CD4-positive, alpha-beta T cell (primary cell): Measurements from ENCODE around the gene AKNAD1. TPM values are rescaled to one million over a fixed set of nuclear protein-coding genes. Genes with fewer than 3 reads are reported as not detected.

Experiments
- ATAC-seq: fragments of 200-7000 bp; cut with Tn5 transposase; one replicate; pipeline ENCODE4 v1.10.0; 2022; ENCODE audit warnings: mild to moderate bottlenecking; ENCODE audit not compliant: poor library complexity
- CTCF ChIA-PET: fragments of 350-600 bp; sonication (Branson Sonifier 250); formaldehyde crosslinking; loops from one replicate; lab custom pipeline; 2021; ENCODE audit warnings: antibody characterized with exemption, inconsistent platforms; lab: Charles Lee
- POLR2A ChIA-PET: fragments of 350-600 bp; sonication (Branson Sonifier 250); formaldehyde crosslinking; loops from one replicate; lab custom pipeline; 2021; ENCODE audit warnings: antibody characterized with exemption, inconsistent platforms; lab: Charles Lee
- DNase-seq, 14 experiments: peaks; one replicate each; pipeline ENCODE4 v3.0.0-alpha.2; 2013 to 2020; ENCODE audit warnings: mixed read lengths in 2 of 14
- H3K27ac ChIP-seq, 2 donors: one replicate each; pipeline versions ENCODE4 v1.5.1 to v1.7.0; 2013; ENCODE audit warnings: low read length in 2 of 2, low read depth in 1 of 2, mild to moderate bottlenecking in 1 of 2
- H3K27me3 ChIP-seq, 2 experiments: 1 replicate in 1 of 2; 2 replicates in 1 of 2; pipeline versions ENCODE4 v1.6.1 to v1.7.0; 2013; ENCODE audit warnings: low read length in 2 of 2, control low read depth in 1 of 2, mild to moderate bottlenecking in 1 of 2, moderate library complexity in 1 of 2; ENCODE audit not compliant: insufficient read depth in 2 of 2, control insufficient read depth in 1 of 2
- H3K36me3 ChIP-seq: one replicate; pipeline ENCODE4 v1.6.1; 2013; ENCODE audit warnings: low read length, control low read depth; ENCODE audit not compliant: insufficient read depth
- H3K4me1 ChIP-seq: one replicate; pipeline ENCODE4 v1.6.1; 2013; ENCODE audit warnings: low read length, control low read depth; ENCODE audit not compliant: insufficient read depth
- H3K4me3 ChIP-seq: one replicate; pipeline ENCODE4 v1.5.1; 2013; ENCODE audit warnings: mild to moderate bottlenecking, low read length, moderate library complexity
- H3K9me3 ChIP-seq, 2 experiments: 1 replicate in 1 of 2; 2 replicates in 1 of 2; pipeline versions ENCODE4 v1.6.1 to v1.7.0; 2013; ENCODE audit warnings: low read length in 2 of 2, mild to moderate bottlenecking in 2 of 2, control low read depth in 1 of 2, moderate library complexity in 1 of 2; ENCODE audit not compliant: control insufficient read depth in 1 of 2, insufficient read depth in 1 of 2
- H3K27ac Mint-ChIP-seq: one replicate; pipeline ENCODE4 v1.8.0; 2020; ENCODE audit warnings: mixed read lengths
- H3K27me3 Mint-ChIP-seq: one replicate; pipeline ENCODE4 v1.8.0; 2021; ENCODE audit warnings: mixed read lengths
- H3K36me3 Mint-ChIP-seq: one replicate; pipeline ENCODE4 v1.8.0; 2021; ENCODE audit warnings: low read depth, mixed read lengths
- H3K4me1 Mint-ChIP-seq: one replicate; pipeline ENCODE4 v1.8.0; 2021; ENCODE audit warnings: low read depth, mixed read lengths
- H3K4me3 Mint-ChIP-seq: one replicate; pipeline ENCODE4 v1.8.0; 2020; ENCODE audit warnings: mild to moderate bottlenecking, mixed read lengths
- H3K9me3 Mint-ChIP-seq: one replicate; pipeline ENCODE4 v1.8.0; 2020; ENCODE audit warnings: mixed read lengths
- intact Hi-C, 2 experiments: fragments of 100-400 bp; cut with DNase I in 1 of 2; cut with micrococcal nuclease in 1 of 2; formaldehyde crosslinking; loops; one replicate each; pipeline versions ENCODE4 v1.15.1 to v1.9.0; 2023 to 2025; cut with DNase I, micrococcal nuclease
- total RNA-seq, 174 experiments: library from RNA in 2 of 174; stranded (reverse) in 2 of 174; gene quantifications; one replicate each; pipeline ENCODE4 v1.2.3 and lab custom pipeline; 2021 to 2026
- TF ChIP-seq, protein P1 (sequence below): fragments of 200-600 bp; IDR thresholded peaks from one replicate; pipeline ENCODE4 v1.8.0; 2022; ENCODE audit warnings: antibody characterized with exemption, mild to moderate bottlenecking

AKNAD1 gene
- total RNA-seq, 2 experiments from 2014 or later, result not detected

DNA sequence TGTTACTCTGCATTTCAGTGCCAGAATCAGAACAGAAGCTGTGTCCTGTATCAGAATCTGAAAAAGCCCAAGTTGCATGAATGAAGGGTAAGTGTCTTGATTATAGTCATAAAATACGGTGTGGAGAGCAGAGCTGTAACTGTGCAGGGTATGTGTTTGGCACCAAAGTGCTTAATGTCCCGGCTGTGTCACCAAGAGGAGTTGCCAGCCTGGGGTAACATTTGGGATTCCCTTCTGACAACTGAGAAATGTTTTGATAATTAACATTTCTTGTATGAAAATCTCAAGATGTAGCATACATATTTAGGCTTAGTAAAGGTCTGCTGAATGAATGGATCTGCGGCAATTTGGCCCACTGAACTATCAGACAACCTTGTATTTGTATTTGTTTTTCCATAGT is 33.3 kb downstream of the AKNAD1 start:
- Mint-ChIP-seq H3K4me3 (no peak overlapping the region), H3K9me3 (no peaks in the 10 kb centered on the region), H3K36me3 (no peaks in the 10 kb centered on the region), H3K4me1 (no peaks in the 10 kb centered on the region), H3K27me3 (no peaks in the 10 kb centered on the region), H3K27ac (no peak overlapping the region)
- intact Hi-C loops, result no loop called here
- DNase-seq, result no peak
- ChIA-PET CTCF (interaction anchor here (8.2 kb wide), 1 partner anchor 74 kb away, joined by 56 read pairs; no protein-coding TSS in a partner anchor), POLR2A (no interaction called here)
- Histone ChIP-seq H3K27ac (no peak overlapping the region), H3K4me3 (no peak overlapping the region), H3K36me3 (no peaks in the 10 kb centered on the region), H3K9me3 (no peaks in the 10 kb centered on the region), H3K4me1 (peaks cover 4% of the 10 kb centered on the region), H3K27me3 (no peaks in the 10 kb centered on the region)
- no peak for ATAC-seq
- TF ChIP-seq, protein P1, sequence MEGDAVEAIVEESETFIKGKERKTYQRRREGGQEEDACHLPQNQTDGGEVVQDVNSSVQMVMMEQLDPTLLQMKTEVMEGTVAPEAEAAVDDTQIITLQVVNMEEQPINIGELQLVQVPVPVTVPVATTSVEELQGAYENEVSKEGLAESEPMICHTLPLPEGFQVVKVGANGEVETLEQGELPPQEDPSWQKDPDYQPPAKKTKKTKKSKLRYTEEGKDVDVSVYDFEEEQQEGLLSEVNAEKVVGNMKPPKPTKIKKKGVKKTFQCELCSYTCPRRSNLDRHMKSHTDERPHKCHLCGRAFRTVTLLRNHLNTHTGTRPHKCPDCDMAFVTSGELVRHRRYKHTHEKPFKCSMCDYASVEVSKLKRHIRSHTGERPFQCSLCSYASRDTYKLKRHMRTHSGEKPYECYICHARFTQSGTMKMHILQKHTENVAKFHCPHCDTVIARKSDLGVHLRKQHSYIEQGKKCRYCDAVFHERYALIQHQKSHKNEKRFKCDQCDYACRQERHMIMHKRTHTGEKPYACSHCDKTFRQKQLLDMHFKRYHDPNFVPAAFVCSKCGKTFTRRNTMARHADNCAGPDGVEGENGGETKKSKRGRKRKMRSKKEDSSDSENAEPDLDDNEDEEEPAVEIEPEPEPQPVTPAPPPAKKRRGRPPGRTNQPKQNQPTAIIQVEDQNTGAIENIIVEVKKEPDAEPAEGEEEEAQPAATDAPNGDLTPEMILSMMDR, result no peak

- intact Hi-C loops, result no loop called here
- CTCF ChIA-PET, result interaction anchor here (0.9 kb wide), 1 partner anchor 9 kb away, joined by 3 read pairs; no protein-coding TSS in a partner anchor
- Histone ChIP-seq H3K27ac (no peak overlapping the region), H3K27me3 (no peaks in the 10 kb centered on the region), H3K4me1 (no peaks in the 10 kb centered on the region), H3K9me3 (no peaks in the 10 kb centered on the region), H3K4me3 (no peak overlapping the region), H3K36me3 (no peaks in the 10 kb centered on the region)
- Mint-ChIP-seq H3K27me3 (no peaks in the 10 kb centered on the region), H3K4me1 (no peaks in the 10 kb centered on the region), H3K4me3 (no peak overlapping the region), H3K9me3 (no peaks in the 10 kb centered on the region), H3K27ac (no peak overlapping the region), H3K36me3 (no peaks in the 10 kb centered on the region)
- DNase-seq (no peak), ATAC-seq (no peak)
- POLR2A ChIA-PET, result no interaction called here
- TF ChIP-seq, protein P1, result no peak
These were observed 37.0 kb downstream of the AKNAD1 start for GRCh38 chr1:108819878-108820277.

DNA sequence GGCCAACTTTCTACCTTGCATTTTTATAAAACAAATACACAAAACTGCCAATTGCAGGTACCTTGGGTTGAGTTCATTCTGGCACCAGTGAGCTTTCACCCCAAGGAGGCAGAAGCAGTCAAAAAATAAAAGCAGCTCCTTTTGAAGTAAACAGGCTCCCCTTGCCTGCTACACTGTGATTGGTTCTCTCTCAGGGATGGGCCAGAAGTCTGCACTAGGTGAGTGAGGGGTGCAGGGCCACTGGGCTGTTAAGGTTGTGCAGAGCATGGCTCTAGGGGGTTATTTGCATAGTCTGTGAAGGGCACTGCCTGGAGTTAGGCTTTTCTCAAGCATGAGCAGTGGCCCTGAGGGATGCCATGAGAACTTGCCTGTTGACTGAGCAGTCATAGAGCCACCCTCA is 39.1 kb downstream of the AKNAD1 start:
- Mint-ChIP-seq H3K36me3 (no peaks in the 10 kb centered on the region), H3K27ac (no peak overlapping the region), H3K9me3 (no peaks in the 10 kb centered on the region), H3K4me3 (no peak overlapping the region), H3K27me3 (no peaks in the 10 kb centered on the region), H3K4me1 (no peaks in the 10 kb centered on the region)
- TF ChIP-seq, protein P1, result no peak
- POLR2A ChIA-PET, result no interaction called here
- Histone ChIP-seq H3K27me3 (no peaks in the 10 kb centered on the region), H3K27ac (no peak overlapping the region), H3K4me3 (no peak overlapping the region), H3K4me1 (no peaks in the 10 kb centered on the region), H3K36me3 (no peaks in the 10 kb centered on the region), H3K9me3 (no peaks in the 10 kb centered on the region)
- ATAC-seq (no peak), DNase-seq (no peak)
- CTCF ChIA-PET, result no interaction called here
- intact Hi-C loops, result no loop called here
